Esophagus (tissue), 2 donors: Measurements from ENCODE around the gene COL5A3. TPM values are rescaled to one million over a fixed set of nuclear protein-coding genes. Genes with fewer than 3 reads are reported as not detected.

Source experiments
- H3K27ac ChIP-seq, 2 donors: one replicate each; pipeline ENCODE4 v1.5.1; 2013; ENCODE audit warnings: low read depth in 2 of 2, mild to moderate bottlenecking in 2 of 2, inconsistent platforms in 1 of 2, low read length in 1 of 2, moderate library complexity in 1 of 2
- H3K27me3 ChIP-seq, 2 donors: one replicate each; pipeline ENCODE4 v1.6.1; 2013; ENCODE audit warnings: low read length in 2 of 2, control low read depth in 1 of 2, mild to moderate bottlenecking in 1 of 2; ENCODE audit not compliant: insufficient read depth in 2 of 2, control insufficient read depth in 1 of 2
- H3K36me3 ChIP-seq, 2 donors: one replicate each; pipeline ENCODE4 v1.6.1; 2013; ENCODE audit warnings: low read length in 1 of 2; ENCODE audit not compliant: control insufficient read depth in 2 of 2, insufficient read depth in 2 of 2
- H3K4me1 ChIP-seq, 2 donors: one replicate each; pipeline ENCODE4 v1.6.1; 2013; ENCODE audit warnings: low read length in 1 of 2; ENCODE audit not compliant: control insufficient read depth in 2 of 2, insufficient read depth in 2 of 2
- H3K4me3 ChIP-seq, 2 donors: one replicate each; pipeline ENCODE4 v1.5.1; 2013; ENCODE audit warnings: low read length in 2 of 2, mild to moderate bottlenecking in 2 of 2, low read depth in 1 of 2, moderate library complexity in 1 of 2
- H3K9me3 ChIP-seq, 2 donors: one replicate each; pipeline ENCODE4 v1.6.1; 2013; ENCODE audit warnings: mild to moderate bottlenecking in 2 of 2, low read depth in 1 of 2, low read length in 1 of 2, moderate library complexity in 1 of 2; ENCODE audit not compliant: control insufficient read depth in 2 of 2, insufficient read depth in 1 of 2
- WGBS, 2 donors: extraction: QIAGEN DNeasy Blood & Tissue Kit; methylation state at CpG; one replicate each; pipeline ENCODE4 v1.1.7; 2013; 5-methylcytosine and 5-hydroxymethylcytosine counted together
- polyA plus RNA-seq, 2 donors: library from polyadenylated mRNA; stranded (reverse); fragments of 200-250 nt; gene quantifications; one replicate each; pipeline ENCODE4 v1.2.3, GENCODE V29; 2013
- donor health status: healthy with polysubstance abuse.
- donor health status: Bipolar disorder and iron deficiency.

Gene COL5A3
- polyA plus RNA-seq, 2 donors: 5.6 to 6.8 TPM

- 87 to 91% methylated on average over 3 of the region's 3 CpGs for WGBS, 2 donors
- no peaks in the 10 kb centered on the region for H3K4me1 ChIP-seq
- H3K27me3 ChIP-seq: no peaks in the 10 kb centered on the region
- H3K36me3 ChIP-seq: peaks cover 5% of the 10 kb centered on the region in 2 donors
- no peaks in the 10 kb centered on the region for H3K9me3 ChIP-seq
- no peak overlapping the region for H3K4me3 ChIP-seq
- no peak overlapping the region for H3K27ac ChIP-seq
Observed at GRCh38 chr19:9989504-9989903, 20.8 kb downstream of the COL5A3 start.

DNA sequence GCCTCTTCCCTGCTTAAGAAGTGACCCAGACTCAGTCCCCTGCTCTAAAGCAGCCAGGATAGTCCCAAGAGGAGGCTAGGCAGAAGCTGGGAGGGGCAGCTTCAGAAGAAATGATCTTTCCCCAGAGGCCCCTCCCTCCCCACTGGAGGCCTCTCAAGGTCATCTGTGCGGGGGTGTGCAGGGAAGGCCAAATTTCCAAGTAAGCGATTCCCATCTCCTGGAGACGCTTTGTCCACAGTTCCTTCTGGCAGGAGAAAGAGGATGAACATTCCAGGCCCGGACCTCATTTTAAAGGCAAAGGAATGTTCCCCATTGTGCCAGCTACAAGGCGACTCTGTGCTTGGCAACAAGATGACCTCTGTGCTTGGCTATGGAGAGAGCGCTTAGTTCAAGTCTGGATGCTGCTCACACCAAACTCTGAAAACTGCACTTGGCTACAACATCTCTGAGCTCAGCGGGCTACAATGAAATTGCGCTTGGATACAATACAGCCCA is 23.5 kb downstream of the COL5A3 start:
- 53 to 54% methylated on average over 8 of the region's 8 CpGs for WGBS, 2 donors
- H3K27ac ChIP-seq: no peak overlapping the region
- H3K36me3 ChIP-seq: peaks cover 0 to 3% of the 10 kb centered on the region in 2 donors
- no peaks in the 10 kb centered on the region for H3K9me3 ChIP-seq
- no peaks in the 10 kb centered on the region for H3K4me1 ChIP-seq
- H3K27me3 ChIP-seq: no peaks in the 10 kb centered on the region
- no peak overlapping the region for H3K4me3 ChIP-seq

DNA sequence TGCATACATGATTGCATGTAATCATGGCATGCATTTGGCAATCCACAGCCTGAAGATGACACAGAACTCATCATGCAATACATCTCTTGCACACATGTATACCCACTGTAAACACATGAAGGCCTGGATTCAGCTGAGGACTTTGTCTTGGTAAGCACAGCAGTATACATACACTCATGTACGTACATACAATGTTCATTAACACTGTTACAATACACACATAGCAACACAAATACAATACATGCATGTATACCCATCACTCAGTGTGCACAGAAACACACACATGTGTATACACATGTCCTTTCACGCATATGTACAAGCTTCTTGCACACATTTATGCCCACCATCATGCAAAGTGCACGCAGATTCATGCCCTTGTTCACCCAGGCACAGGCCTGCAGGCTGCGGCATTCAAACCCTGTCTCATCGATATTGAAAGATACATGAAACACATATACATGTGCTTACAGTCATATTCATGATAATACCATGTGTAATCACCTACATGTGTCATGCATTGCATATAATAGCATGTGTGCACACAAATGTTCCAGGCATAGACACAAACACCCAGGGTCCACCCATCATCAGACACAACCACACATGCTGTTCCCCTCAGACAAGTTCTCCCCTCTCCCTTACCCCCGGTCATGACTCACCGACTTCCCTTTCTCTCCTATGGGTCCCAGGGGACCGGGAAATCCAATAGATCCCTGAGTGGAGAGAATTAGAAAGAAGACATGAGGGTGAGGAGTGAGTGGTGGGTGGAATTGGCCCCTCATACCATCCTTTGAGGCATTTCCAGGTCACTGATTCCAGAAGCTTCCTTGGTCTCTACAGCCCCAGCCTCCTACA is 28.7 kb downstream of the COL5A3 start:
- Histone ChIP-seq H3K36me3 (no peaks in the 10 kb centered on the region), H3K27me3 (no peaks in the 10 kb centered on the region), H3K4me3 (no peak overlapping the region), H3K4me1 (no peaks in the 10 kb centered on the region), H3K9me3 (no peaks in the 10 kb centered on the region), H3K27ac (no peak overlapping the region)
- 81 to 88% methylated on average over 8 of the region's 8 CpGs for WGBS, 2 donors

- H3K4me1 ChIP-seq: no peaks in the 10 kb centered on the region
- H3K4me3 ChIP-seq: no peak overlapping the region
- H3K27me3 ChIP-seq: no peaks in the 10 kb centered on the region
- peaks cover 0 to 5% of the 10 kb centered on the region in 2 donors for H3K36me3 ChIP-seq
- WGBS, 2 donors: 85 to 89% methylated on average over 6 of the region's 6 CpGs
- no peaks in the 10 kb centered on the region for H3K9me3 ChIP-seq
- no peak overlapping the region for H3K27ac ChIP-seq
Observed at GRCh38 chr19:9972103-9972502, 38.2 kb downstream of the COL5A3 start.

DNA sequence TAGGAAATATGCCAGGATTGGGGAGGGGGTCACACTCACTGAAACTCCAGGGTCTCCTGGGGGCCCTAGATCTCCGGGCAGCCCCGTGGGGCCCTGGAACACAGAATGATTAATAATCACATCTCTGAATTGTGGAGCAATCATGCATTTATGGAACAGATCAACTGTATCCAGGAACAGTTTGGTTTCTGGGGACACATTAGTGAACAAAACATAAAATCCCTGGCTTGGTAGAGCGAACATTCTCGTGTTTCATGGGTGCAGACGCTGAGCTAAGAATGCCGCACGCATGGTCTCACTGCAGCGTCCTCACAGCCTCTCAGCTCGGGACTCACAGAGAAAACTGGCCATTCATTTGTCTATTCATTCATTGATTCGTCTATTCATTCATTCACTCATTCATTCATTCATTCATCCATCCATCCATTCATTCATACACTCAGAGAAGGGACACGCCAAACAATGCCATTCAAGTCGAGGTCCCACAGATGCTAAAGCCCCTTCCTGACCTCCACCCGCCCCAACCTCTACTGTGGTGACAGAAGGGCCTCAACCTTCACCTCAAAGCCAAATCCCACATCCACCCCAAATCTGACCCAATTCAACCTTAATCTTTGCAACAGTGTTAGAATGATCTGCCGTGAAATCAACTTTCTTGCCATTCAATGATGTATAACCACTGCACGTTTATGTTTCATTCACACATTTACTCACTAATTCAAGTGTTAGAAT is 39.0 kb downstream of the COL5A3 start:
- H3K4me1 ChIP-seq: no peaks in the 10 kb centered on the region
- H3K27me3 ChIP-seq: no peaks in the 10 kb centered on the region
- 70% methylated on average over 15 of the region's 15 CpGs for WGBS, 2 donors
- H3K4me3 ChIP-seq: no peak overlapping the region
- H3K36me3 ChIP-seq: peaks cover 0 to 5% of the 10 kb centered on the region in 2 donors
- H3K27ac ChIP-seq: no peak overlapping the region
- H3K9me3 ChIP-seq: no peaks in the 10 kb centered on the region

DNA sequence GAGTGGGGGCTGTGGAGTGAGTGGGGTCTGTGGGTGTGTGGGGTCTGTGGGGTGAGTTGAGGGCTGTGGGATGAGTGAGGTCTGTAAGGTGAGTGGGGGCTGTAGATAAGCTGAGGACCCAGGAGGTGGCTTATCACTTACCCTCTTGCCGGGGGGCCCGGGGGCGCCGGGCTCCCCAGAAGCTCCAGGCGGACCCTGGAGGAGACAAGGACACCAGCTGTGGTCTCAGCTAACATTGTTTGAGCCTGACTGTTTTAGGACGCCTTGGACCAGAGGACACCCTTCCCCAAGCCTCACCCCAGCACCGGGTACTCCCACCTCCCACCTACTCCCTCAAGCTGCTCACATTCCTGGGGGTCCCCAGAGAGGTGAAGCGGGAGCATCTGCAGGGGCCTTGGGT is 39.8 kb downstream of the COL5A3 start:
- no peaks in the 10 kb centered on the region for H3K4me1 ChIP-seq
- no peaks in the 10 kb centered on the region for H3K9me3 ChIP-seq
- H3K36me3 ChIP-seq: peaks cover 0 to 5% of the 10 kb centered on the region in 2 donors
- H3K4me3 ChIP-seq: no peak overlapping the region
- WGBS, 2 donors: 70 to 87% methylated on average over 7 to 8 of the region's 8 CpGs
- no peaks in the 10 kb centered on the region for H3K27me3 ChIP-seq
- no peak overlapping the region for H3K27ac ChIP-seq

DNA sequence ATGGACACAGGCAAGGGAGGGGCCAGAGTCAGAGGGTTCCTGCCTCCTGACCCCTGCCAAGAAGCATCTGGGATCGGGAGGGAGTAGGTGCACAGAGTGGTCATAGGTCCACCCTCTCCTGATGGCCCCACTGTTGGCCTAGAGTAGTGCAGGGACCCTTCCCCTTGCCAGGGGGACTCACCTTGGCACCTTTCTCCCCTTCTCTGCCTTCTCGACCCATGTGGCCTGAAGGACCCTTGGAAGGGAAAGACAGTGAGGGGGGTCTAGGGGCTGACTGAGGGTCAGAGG is 40.7 kb downstream of the COL5A3 start:
- Histone ChIP-seq H3K27ac (no peak overlapping the region), H3K9me3 (no peaks in the 10 kb centered on the region), H3K36me3 (peaks cover 0 to 5% of the 10 kb centered on the region in 2 donors), H3K4me1 (no peaks in the 10 kb centered on the region), H3K4me3 (no peak overlapping the region), H3K27me3 (no peaks in the 10 kb centered on the region)
- WGBS, 2 donors: 66 to 81% methylated on average over 2 of the region's 2 CpGs

DNA sequence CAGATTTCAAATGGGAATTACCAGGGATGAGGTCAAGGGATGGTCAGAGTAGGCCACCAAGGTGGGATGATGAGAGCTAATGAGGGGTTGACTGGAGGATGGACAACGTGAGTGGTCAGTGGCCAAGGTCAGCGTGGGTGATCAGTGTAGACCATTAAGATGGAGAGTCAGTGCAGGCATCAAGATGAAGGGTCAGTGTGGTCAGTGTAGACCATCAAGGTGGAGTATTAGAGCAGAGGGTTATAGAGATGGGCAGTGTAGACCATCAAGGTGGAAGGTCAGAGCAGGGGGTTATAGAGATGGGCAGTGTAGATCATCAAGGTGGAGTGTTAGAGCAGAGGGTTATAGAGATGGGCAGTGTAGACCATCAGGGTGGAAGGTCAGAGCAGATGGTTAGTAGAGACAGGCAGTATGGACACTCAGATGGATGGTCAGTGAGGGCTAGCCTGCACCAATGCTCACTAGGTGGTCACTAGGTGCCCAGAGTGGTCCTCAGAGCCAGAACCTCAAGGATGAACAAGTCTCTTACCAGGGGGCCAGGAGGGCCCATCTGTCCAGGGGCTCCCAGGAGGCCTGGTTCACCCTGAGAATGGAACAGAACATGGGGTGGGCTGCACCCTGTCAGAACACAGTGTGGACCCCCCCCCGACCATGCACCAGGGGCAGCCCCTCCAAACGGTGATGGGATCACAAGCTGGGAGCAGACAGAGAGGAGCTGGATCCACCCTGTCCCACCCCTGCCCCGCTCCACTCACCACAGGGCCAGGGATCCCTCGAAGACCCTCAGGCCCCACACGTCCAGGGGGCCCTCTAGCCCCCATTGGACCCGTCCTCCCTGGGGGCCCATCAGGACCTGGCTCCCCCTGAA is 41.2 kb downstream of the COL5A3 start:
- no peaks in the 10 kb centered on the region for H3K9me3 ChIP-seq
- no peaks in the 10 kb centered on the region for H3K27me3 ChIP-seq
- peaks cover 0 to 5% of the 10 kb centered on the region in 2 donors for H3K36me3 ChIP-seq
- H3K4me3 ChIP-seq: no peak overlapping the region
- no peaks in the 10 kb centered on the region for H3K4me1 ChIP-seq
- 71 to 77% methylated on average over 8 of the region's 8 CpGs for WGBS, 2 donors
- H3K27ac ChIP-seq: no peak overlapping the region

GRCh38 chr19:9967326-9967725 is 43.0 kb downstream of the COL5A3 start:
- 51 to 65% methylated on average over 4 of the region's 4 CpGs for WGBS, 2 donors
- Histone ChIP-seq H3K36me3 (peaks cover 0 to 3% of the 10 kb centered on the region in 2 donors), H3K27me3 (no peaks in the 10 kb centered on the region)

More at GRCh38 chr19:9967326-9967725, 43.0 kb downstream of the COL5A3 start:
- no peak overlapping the region for H3K4me3 ChIP-seq
- no peaks in the 10 kb centered on the region for H3K4me1 ChIP-seq
- H3K27ac ChIP-seq: no peak overlapping the region
- no peaks in the 10 kb centered on the region for H3K9me3 ChIP-seq
